K562 (cell line): ENCODE data around the gene PYGM. TPM values are rescaled to one million over a fixed set of nuclear protein-coding genes. Genes with fewer than 3 reads are reported as not detected.

Experiments
- MGA ChIP-seq: fragments of 450-650 bp; IDR thresholded peaks from 2 replicates; pipeline ENCODE4 v1.6.1; 2016; ENCODE audit warnings: mild to moderate bottlenecking, moderate library complexity
- polyA plus RNA-seq, 8 experiments: library from polyadenylated mRNA; depleted of rRNA in 4 of 8; stranded (reverse) in 5 of 8; unstranded in 3 of 8; fragments of >200 nt; fragmentation: Nextera tagmentation in 2 of 8; fragmentation: Illumina TruSeq in 1 of 8; extraction: Ambion mirVana in 2 of 8; extraction: Trizol in 1 of 8; gene quantifications; 2 replicates each; pipeline versions ENCODE4 v1.2.1 to v1.2.3, GENCODE V29; 2011 to 2014; ENCODE audit warnings: inconsistent platforms in 1 of 8, missing spikeins in 1 of 8
- total RNA-seq, 7 experiments: library from RNA; depleted of rRNA in 6 of 7; stranded (reverse); fragments of >200 nt in 6 of 7; fragmentation: Illumina TruSeq in 2 of 7; extraction: Trizol in 2 of 7; gene quantifications; 2 replicates each; pipeline versions ENCODE4 v1.2.1 to v1.2.3, GENCODE V29; 2011 to 2021; ENCODE audit warnings: low replicate concordance in 1 of 7

PYGM gene
- total and polyA plus RNA-seq, 9 of the 15 experiments (the other 6 are each of a cell fraction or from before 2014, with no cell fraction given): 0.07 to 1.5 (median 0.68) TPM

- TF ChIP-seq MGA: peak; percentile 39; the same call in 1 of the 2 replicates
These were observed 47.8 kb downstream of the PYGM start (continued) for GRCh38 chr11:64711956-64712362.
